Heart left ventricle (tissue), 13 donors: ENCODE data around the gene ERFE.

Experiments used
- POLR2A ChIP-seq, 2 donors: fragments of 450-650 bp; IDR thresholded peaks; one replicate each; pipeline ENCODE4 v1.6.1; 2017; ENCODE audit warnings: antibody characterized with exemption in 2 of 2, mild to moderate bottlenecking in 2 of 2, moderate library complexity in 2 of 2
- TF ChIP-seq, protein P1 (sequence below), 12 donors: fragments of 200-600 bp; sonication (generic) in 4 of 12; IDR thresholded peaks; one replicate each; pipeline versions ENCODE4 v1.5.0 to v1.8.0; 2018 to 2022; ENCODE audit warnings: antibody characterized with exemption in 12 of 12, mild to moderate bottlenecking in 5 of 12
- donor health status: ischemic (EF 13 %, LVEDD 7.1; RV severe dilation, severe dysfunction).
- donor health status: DM: no; HTN: yes; CAD: no.
- donor health status: DM: no; HTN: no; CAD: no.
- donor health status: ischemic (EF 25% LVEDD 6.9; RV normal size, moderate dysfunction).
- donor health status: ischemic (EF 25% LVEDD 5.7; RV mildly dilated, moderate dysfunction).
- donor health status: ischemic (EF 35%, LVEDD 5.7; RV mildly dilated, moderate dysfunction).
- donor health status: nonischemic (EF 11% LVEDD 7.7; RV severe dilation, severe dysfunction).
- donor health status: DM: yes; HTN: yes; CAD: no.
- donor health status: PGD.
- donor health status: ischemic (EF 29% LVEDD 5.4; RV normal size, mild dysfunction).
- donor health status: nonischemic (EF 23%, LVEDD 6.1; RV moderate dilation, normal function).

GRCh38 chr2:238174291-238174690 is 15.5 kb downstream of the ERFE start:
- TF ChIP-seq, protein P1, sequence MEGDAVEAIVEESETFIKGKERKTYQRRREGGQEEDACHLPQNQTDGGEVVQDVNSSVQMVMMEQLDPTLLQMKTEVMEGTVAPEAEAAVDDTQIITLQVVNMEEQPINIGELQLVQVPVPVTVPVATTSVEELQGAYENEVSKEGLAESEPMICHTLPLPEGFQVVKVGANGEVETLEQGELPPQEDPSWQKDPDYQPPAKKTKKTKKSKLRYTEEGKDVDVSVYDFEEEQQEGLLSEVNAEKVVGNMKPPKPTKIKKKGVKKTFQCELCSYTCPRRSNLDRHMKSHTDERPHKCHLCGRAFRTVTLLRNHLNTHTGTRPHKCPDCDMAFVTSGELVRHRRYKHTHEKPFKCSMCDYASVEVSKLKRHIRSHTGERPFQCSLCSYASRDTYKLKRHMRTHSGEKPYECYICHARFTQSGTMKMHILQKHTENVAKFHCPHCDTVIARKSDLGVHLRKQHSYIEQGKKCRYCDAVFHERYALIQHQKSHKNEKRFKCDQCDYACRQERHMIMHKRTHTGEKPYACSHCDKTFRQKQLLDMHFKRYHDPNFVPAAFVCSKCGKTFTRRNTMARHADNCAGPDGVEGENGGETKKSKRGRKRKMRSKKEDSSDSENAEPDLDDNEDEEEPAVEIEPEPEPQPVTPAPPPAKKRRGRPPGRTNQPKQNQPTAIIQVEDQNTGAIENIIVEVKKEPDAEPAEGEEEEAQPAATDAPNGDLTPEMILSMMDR (IDR thresholded peaks at IDR 0.05), result no peak
- TF ChIP-seq POLR2A (IDR thresholded peaks at IDR 0.05), result no peak
